Thoracic aorta (tissue), 2 donors: ENCODE measurements around the gene TFR2. TPM values are rescaled to one million over a fixed set of nuclear protein-coding genes. Genes with fewer than 3 reads are reported as not detected.

Experiments used
- ATAC-seq: fragments of 150-250 bp; one replicate; pipeline ENCODE4 v1.8.0; 2017; ENCODE audit warnings: low read depth; ENCODE audit not compliant: insufficient number of reproducible peaks, low FRiP score
- DNase-seq: peaks from one replicate; pipeline ENCODE4 v3.0.0-alpha.2; 2020; ENCODE audit warnings: low spot score
- H3K27ac ChIP-seq, 2 donors: fragments of 200-600 bp; sonication (generic); 1 replicate in 1 of 2; 2 replicates in 1 of 2; pipeline ENCODE4 v1.5.1; 2016; ENCODE audit warnings: mild to moderate bottlenecking in 2 of 2, moderate library complexity in 2 of 2
- H3K27me3 ChIP-seq: fragments of 200-600 bp; sonication (generic); replicated peaks from 2 replicates; pipeline ENCODE4 v1.6.0; 2016; ENCODE audit warnings: mild to moderate bottlenecking; ENCODE audit not compliant: insufficient read depth
- H3K36me3 ChIP-seq: fragments of 200-600 bp; sonication (generic); one replicate; pipeline ENCODE4 v1.5.1; 2016
- H3K4me1 ChIP-seq, 2 donors: fragments of 200-600 bp; sonication (generic); 1 replicate in 1 of 2; 2 replicates in 1 of 2; pipeline versions ENCODE4 v1.5.1 to v1.6.0; 2016; ENCODE audit warnings: low read depth in 2 of 2, mild to moderate bottlenecking in 1 of 2; ENCODE audit not compliant: control insufficient read depth in 1 of 2
- H3K4me3 ChIP-seq: fragments of 200-600 bp; sonication (generic); 2 replicates; pipeline ENCODE4 v1.5.1; 2016; ENCODE audit warnings: mild to moderate bottlenecking
- H3K9me3 ChIP-seq: fragments of 200-600 bp; sonication (generic); 2 replicates; pipeline ENCODE4 v1.5.1; 2016
- CTCF ChIP-seq: fragments of 200-600 bp; sonication (generic); IDR thresholded peaks from one replicate; pipeline ENCODE4 v1.5.1; 2019; ENCODE audit warnings: antibody characterized with exemption
- total RNA-seq, 2 donors: library from RNA; depleted of rRNA; stranded (reverse); fragments of >200 nt; gene quantifications; one replicate each; pipeline versions ENCODE4 v1.1.0 to v1.2.3, GENCODE V29; 2016

TFR2 gene
- 1 to 10 TPM in 1 of 2 donors, under 1 TPM in 1; 0.35 to 1.9 TPM for total RNA-seq

DNA sequence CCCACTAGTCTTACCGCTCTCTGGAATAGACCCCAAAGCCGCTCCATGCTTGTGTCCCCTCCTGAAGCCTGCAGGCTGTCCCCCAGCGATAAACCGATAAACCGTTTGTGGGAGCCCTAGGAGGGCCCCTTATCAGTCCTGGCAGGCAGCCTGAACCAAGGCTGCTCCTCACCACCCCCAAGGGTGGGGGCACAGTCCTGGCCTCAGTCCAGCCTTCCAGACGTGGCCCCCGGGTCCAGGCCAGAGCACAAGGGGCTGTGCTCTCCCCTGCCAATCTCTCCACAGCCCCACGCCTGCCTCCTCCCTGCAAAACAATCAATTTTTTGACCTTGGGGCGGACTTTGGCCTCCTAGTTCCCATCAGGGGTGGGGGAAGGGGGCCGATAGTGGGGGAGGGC, at the start of gene TFR2:
Gene TFR2, minus strand, starts transcription at position 90 of the 397 bp plus-strand sequence. Its CDS starts 43 bp downstream, at position 47.
- DNase-seq (no peak), ATAC-seq (no peak)
- no peaks in the 10 kb centered on the region for H3K9me3 ChIP-seq
- no peaks in the 10 kb centered on the region for H3K36me3 ChIP-seq
- H3K4me3 ChIP-seq, result no peak within 1 kb of the TSS
- no peak for TF ChIP-seq CTCF
- no peak within 1 kb of the TSS for H3K27ac ChIP-seq
- no peaks in the 10 kb centered on the region for H3K27me3 ChIP-seq
- no peaks in the 10 kb centered on the region for H3K4me1 ChIP-seq

DNA sequence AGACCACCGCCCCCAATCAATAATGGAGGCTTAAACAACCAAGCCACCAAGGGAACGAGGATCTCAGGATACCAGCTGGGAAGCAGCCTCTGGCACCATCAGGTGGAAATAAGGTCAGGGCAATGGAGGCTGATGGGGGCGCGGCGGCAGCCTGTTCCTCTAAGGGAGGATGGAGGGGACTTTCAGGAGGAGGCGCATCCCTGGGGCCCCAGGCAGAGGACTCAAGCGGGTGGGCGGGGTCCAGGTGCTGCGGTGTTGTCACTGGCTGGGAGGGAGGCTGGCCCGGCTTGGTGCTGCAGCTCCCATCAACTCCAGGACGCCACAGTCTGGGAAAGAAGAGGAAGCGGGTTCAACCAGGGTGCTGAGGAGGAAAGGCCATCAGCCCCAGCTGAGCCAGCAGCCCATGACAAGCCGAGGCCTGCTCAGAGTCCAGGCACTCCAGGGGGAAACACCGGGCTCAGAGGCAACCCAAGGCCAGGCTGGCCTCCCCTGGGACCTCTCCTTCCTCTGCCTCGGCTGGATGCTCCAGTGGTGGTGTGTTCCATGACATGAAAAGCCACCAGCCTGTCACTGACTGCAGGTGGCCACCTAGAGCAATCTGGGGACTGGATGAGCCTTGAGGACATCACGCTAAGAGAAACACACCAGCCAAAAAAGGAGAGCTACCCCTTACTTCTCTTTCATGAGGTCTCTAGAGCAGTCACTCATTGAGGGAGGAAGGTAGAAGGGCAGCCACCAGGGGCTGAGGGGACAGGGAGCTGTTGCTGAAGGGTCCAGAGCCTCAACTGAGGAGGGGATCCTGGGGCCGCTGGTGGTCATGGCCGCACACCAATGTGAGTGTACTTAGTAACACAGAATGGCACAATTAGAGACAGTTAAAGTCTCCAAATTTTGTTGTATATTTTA, 48.1 kb upstream of the TFR2 start:
- no peaks in the 10 kb centered on the region for H3K9me3 ChIP-seq
- peaks cover 36% of the 10 kb centered on the region for H3K36me3 ChIP-seq
- no peak for ATAC-seq
- H3K4me1 ChIP-seq, result peaks cover 23 to 45% of the 10 kb centered on the region in 2 donors
- no peak for TF ChIP-seq CTCF
- no peaks in the 10 kb centered on the region for H3K27me3 ChIP-seq
- DNase-seq, result no peak
- no peak overlapping the region for H3K27ac ChIP-seq
- H3K4me3 ChIP-seq, result no peak overlapping the region

DNA sequence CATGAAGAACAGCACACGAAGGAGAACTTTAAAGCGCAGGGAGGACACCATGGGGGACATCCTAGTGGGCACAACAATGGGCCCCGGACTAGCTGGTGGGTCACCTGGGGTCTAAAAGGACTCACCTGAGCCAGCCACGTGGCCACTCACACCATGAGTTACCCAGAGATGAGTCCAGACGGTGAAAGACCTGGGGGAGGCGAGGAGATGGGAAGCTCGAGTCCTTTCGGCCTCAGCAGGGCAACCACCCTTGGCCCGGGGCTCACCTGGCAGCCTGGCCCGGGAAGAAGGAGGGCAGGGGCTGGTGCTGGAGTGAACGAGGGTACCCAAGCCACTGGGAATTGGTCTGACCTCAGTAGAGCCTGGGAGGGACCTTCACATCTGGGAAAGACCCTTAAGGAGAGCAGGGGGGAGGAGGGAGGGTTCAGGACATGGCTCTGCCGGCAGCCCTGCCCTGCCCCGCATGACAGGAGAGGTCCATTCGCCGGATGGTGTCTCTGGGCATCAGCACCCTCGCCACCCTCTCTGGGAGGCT, 47.0 kb upstream of the TFR2 start:
- Histone ChIP-seq H3K27ac (no peak overlapping the region), H3K36me3 (peaks cover 46% of the 10 kb centered on the region), H3K9me3 (no peaks in the 10 kb centered on the region), H3K4me3 (no peak overlapping the region), H3K27me3 (no peaks in the 10 kb centered on the region), H3K4me1 (peaks cover 23 to 43% of the 10 kb centered on the region in 2 donors)
- DNase-seq, result no peak
- no peak for ATAC-seq
- no peak for TF ChIP-seq CTCF

- peaks cover 22 to 37% of the 10 kb centered on the region in 2 donors for H3K4me1 ChIP-seq
- DNase-seq (no peak), ATAC-seq (no peak)
- H3K9me3 ChIP-seq, result no peaks in the 10 kb centered on the region
- TF ChIP-seq CTCF, result no peak
- H3K4me3 ChIP-seq, result no peak overlapping the region
- no peaks in the 10 kb centered on the region for H3K27me3 ChIP-seq
- H3K27ac ChIP-seq, result no peak overlapping the region
- peaks cover 51% of the 10 kb centered on the region for H3K36me3 ChIP-seq
Observed at GRCh38 chr7:100687751-100688300, 46.5 kb upstream of the TFR2 start.

GRCh38 chr7:100687261-100687660, 45.9 kb upstream of the TFR2 start:
- Histone ChIP-seq H3K27me3 (no peaks in the 10 kb centered on the region), H3K4me3 (no peak overlapping the region), H3K27ac (no peak overlapping the region), H3K4me1 (peaks cover 16 to 32% of the 10 kb centered on the region in 2 donors), H3K36me3 (peaks cover 57% of the 10 kb centered on the region), H3K9me3 (no peaks in the 10 kb centered on the region)
- ATAC-seq (no peak), DNase-seq (no peak)
- no peak for TF ChIP-seq CTCF
